H1 (cell line): Measurements from ENCODE around the gene NTRK1. TPM values are rescaled to one million over a fixed set of nuclear protein-coding genes. Genes with fewer than 3 reads are reported as not detected.

Experiments used
- HDAC2 ChIP-seq, 2 experiments: fragments of 300-600 bp in 1 of 2; sonication (generic) in 1 of 2; IDR thresholded peaks; 2 replicates each; pipeline ENCODE4 v1.6.1; 2011 to 2012; ENCODE audit warnings: low read depth in 2 of 2, low read length in 2 of 2, mild to moderate bottlenecking in 2 of 2, moderate library complexity in 2 of 2, borderline replicate concordance in 1 of 2, inconsistent platforms in 1 of 2
- TCF12 ChIP-seq: IDR thresholded peaks from 2 replicates; pipeline ENCODE4 v1.6.1; 2011; ENCODE audit warnings: low read depth, mild to moderate bottlenecking, low read length
- polyA plus RNA-seq, 7 experiments: library from polyadenylated mRNA; depleted of rRNA in 3 of 7; stranded (reverse) in 5 of 7; unstranded in 2 of 7; fragments of >200 nt in 5 of 7; fragments of 200-250 nt in 2 of 7; gene quantifications; 1 replicate in 5 of 7; 2 replicates in 1 of 7; 4 replicates in 1 of 7; pipeline versions ENCODE4 v1.2.1 to v1.2.3, GENCODE V29; 2011 to 2013; ENCODE audit warnings: missing spikeins in 2 of 7, mixed read lengths in 2 of 7
- total RNA-seq: library from RNA; stranded (reverse); fragmentation: NEBNext Ultra II Directional; extraction: Animal tissue kit (Norgen Biotek cat#: 25700); gene quantifications from 2 replicates; pipeline ENCODE4 v1.2.1, GENCODE V29; 2021

Gene NTRK1
- total and polyA plus RNA-seq, 2 of the 8 experiments (the other 6 are each of a cell fraction or from before 2014, with no cell fraction given) = 0.12 to 0.24 TPM

DNA sequence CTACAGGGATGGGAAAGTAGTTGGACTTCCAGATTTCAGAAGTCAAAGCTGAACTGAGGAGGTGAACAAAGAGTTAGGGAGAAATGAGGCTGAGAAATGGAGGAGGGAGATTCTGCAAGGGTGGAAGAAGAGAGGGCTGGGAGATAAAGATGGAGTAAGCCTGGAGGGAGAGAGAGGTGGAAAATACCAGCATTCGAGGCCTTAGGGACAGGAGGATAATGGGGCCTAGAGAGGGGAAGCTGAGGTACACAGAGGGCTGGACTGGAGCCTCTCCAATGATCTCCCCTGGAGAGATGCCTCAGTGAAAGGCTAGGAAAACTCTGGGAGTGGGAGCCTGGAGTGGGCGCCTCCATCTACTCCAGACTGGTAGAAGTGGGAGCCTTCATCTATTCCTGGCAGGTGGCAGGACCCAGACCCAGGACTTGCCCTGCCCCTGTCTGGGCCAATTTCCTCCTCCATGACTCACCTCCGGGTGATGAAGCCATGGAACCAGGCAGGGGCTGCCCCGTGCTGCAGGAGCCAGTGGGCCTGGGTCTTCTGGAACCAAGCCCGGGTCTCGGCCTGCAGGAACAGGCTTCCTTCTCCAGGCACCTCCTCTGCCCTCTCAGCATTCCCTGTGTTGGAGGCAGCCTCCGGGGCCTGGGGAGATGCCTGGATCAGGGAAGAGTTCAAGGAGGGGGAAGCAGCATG lies 45.9 kb upstream of the NTRK1 start (continued):
- TF ChIP-seq HDAC2 (IDR thresholded peaks at IDR 0.05; ENCODE audit: borderline replicate concordance in 1 of 2, low read depth in 2 of 2, low read length in 2 of 2) = no peak
- no peak for TF ChIP-seq TCF12
